Glutamatergic neuron (in vitro differentiated cells): ENCODE measurements around the gene JAG1. TPM values are rescaled to one million over a fixed set of nuclear protein-coding genes. Genes with fewer than 3 reads are reported as not detected.
A peak's percentile ranks its signal among the peaks of the same experiment; 100 is the strongest.

ENCODE experiments used
- DNase-seq: peaks from one replicate; pipeline ENCODE4 v3.0.0; 2022
- H3K27ac Mint-ChIP-seq: one replicate; pipeline ENCODE4 v1.8.0; 2020; ENCODE audit warnings: mild to moderate bottlenecking, mixed read lengths, inconsistent platforms; ENCODE audit not compliant: unreplicated experiment
- H3K27me3 Mint-ChIP-seq: one replicate; pipeline ENCODE4 v1.8.0; 2020; ENCODE audit warnings: mild to moderate bottlenecking, moderate library complexity, mixed read lengths, inconsistent platforms; ENCODE audit not compliant: unreplicated experiment
- H3K36me3 Mint-ChIP-seq: one replicate; pipeline ENCODE4 v1.8.0; 2020; ENCODE audit warnings: mild to moderate bottlenecking, mixed read lengths, inconsistent platforms; ENCODE audit not compliant: unreplicated experiment
- H3K4me1 Mint-ChIP-seq: one replicate; pipeline ENCODE4 v1.8.0; 2020; ENCODE audit warnings: mild to moderate bottlenecking, low read depth, mixed read lengths, inconsistent platforms; ENCODE audit not compliant: unreplicated experiment
- H3K4me3 Mint-ChIP-seq: one replicate; pipeline ENCODE4 v1.8.0; 2020; ENCODE audit warnings: mild to moderate bottlenecking, mixed read lengths, inconsistent platforms; ENCODE audit not compliant: unreplicated experiment
- H3K9me3 Mint-ChIP-seq: one replicate; pipeline ENCODE4 v1.8.0; 2020; ENCODE audit warnings: mild to moderate bottlenecking, moderate library complexity, mixed read lengths, inconsistent platforms; ENCODE audit not compliant: unreplicated experiment
- total RNA-seq: library from RNA; stranded (reverse); fragmentation: NEBNext Ultra II Directional; extraction: Animal tissue kit (Norgen Biotek cat#: 25700); gene quantifications from one replicate; pipeline ENCODE4 v1.2.1, GENCODE V29; 2021; ENCODE audit not compliant: unreplicated experiment
- TF ChIP-seq, protein P1 (sequence below): fragments of 200-600 bp; sonication (generic); IDR thresholded peaks from one replicate; pipeline ENCODE4 v1.5.0; 2021; ENCODE audit not compliant: partially characterized antibody, unreplicated experiment

The JAG1 gene
- total RNA-seq, 1 donor from 2014 or later, result 11.4 TPM

DNA sequence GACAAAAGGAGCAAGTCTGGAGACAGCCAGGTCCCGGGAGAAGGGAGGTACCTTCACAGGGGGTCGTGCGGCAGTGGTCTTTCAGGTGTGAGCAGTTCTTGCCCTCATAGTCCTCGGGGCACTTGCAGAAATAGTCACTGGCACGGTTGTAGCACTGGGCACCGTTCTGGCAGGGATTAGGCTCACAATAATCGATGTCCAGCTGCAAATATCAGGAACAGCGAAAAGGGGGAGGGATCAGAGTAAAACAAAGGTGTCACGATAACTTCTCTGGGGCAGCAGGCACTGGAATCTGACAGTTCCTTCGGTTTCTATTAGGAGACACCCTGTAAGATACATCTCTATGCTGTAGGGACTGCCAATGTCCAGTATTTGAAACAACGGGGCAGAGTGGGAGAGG is 25.9 kb downstream of the JAG1 start:
- no peaks in the 10 kb centered on the region for H3K36me3 Mint-ChIP-seq
- no peaks in the 10 kb centered on the region for H3K9me3 Mint-ChIP-seq
- H3K4me3 Mint-ChIP-seq, result no peak overlapping the region
- no peak for DNase-seq
- H3K27ac Mint-ChIP-seq, result no peak overlapping the region
- TF ChIP-seq, protein P1, sequence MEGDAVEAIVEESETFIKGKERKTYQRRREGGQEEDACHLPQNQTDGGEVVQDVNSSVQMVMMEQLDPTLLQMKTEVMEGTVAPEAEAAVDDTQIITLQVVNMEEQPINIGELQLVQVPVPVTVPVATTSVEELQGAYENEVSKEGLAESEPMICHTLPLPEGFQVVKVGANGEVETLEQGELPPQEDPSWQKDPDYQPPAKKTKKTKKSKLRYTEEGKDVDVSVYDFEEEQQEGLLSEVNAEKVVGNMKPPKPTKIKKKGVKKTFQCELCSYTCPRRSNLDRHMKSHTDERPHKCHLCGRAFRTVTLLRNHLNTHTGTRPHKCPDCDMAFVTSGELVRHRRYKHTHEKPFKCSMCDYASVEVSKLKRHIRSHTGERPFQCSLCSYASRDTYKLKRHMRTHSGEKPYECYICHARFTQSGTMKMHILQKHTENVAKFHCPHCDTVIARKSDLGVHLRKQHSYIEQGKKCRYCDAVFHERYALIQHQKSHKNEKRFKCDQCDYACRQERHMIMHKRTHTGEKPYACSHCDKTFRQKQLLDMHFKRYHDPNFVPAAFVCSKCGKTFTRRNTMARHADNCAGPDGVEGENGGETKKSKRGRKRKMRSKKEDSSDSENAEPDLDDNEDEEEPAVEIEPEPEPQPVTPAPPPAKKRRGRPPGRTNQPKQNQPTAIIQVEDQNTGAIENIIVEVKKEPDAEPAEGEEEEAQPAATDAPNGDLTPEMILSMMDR, result peak; percentile 0
- H3K4me1 Mint-ChIP-seq, result peaks cover 35% of the 10 kb centered on the region
- H3K27me3 Mint-ChIP-seq, result no peaks in the 10 kb centered on the region

DNA sequence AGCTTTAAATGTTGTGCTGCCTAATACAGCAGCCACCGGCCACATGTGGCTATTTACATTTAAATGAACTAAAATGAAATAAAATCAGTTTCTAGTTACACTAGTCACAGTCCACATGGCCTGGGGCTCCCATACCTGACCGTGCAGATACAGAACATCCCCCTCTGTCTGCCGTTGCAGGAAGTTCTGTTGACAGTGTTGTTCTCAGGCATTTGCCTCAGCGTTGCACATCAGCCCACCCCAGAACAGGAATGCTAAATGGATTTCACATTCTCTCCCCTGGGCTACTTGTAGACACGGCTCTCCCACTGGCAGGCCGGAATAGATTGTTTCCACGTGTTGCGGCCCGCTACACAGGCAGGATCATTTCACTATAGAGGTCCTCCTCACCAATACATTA is 26.3 kb downstream of the JAG1 start:
- Mint-ChIP-seq H3K27ac (no peak overlapping the region), H3K4me3 (no peak overlapping the region), H3K9me3 (peaks cover under 1% of the 10 kb centered on the region), H3K36me3 (no peaks in the 10 kb centered on the region), H3K27me3 (no peaks in the 10 kb centered on the region), H3K4me1 (peaks cover 35% of the 10 kb centered on the region)
- TF ChIP-seq, protein P1, result peak; percentile 35
- peak; percentile 34 for DNase-seq

DNA sequence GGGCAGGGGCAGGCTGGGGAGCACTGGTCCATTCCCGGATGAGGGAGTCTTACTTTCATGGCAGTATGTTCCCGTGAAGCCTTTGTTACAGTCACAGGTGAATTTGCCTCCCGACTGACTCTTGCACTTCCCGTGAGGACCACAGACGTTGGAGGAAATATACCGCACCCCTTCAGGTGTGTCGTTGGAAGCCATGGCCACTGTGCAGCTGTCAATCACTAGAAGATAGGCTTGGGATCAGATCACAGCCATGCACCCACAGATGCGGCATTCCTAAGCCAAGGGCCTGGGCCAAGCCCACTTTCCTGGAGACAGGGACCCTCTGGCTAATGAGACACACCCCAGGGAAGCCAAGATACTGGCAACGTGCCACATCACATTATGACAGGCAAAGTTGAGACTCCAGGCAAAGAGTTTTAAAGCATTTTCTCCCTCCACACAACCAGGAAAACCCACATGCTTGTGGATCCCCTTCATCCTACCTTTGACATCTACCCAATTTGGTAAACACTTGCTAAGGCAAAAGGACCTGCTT is 26.8 kb downstream of the JAG1 start:
- H3K27me3 Mint-ChIP-seq, result no peaks in the 10 kb centered on the region
- peaks cover 3% of the 10 kb centered on the region for H3K9me3 Mint-ChIP-seq
- no peak for DNase-seq
- no peaks in the 10 kb centered on the region for H3K36me3 Mint-ChIP-seq
- TF ChIP-seq, protein P1, result no peak
- H3K27ac Mint-ChIP-seq, result no peak overlapping the region
- no peak overlapping the region for H3K4me3 Mint-ChIP-seq
- H3K4me1 Mint-ChIP-seq, result peaks cover 35% of the 10 kb centered on the region

DNA sequence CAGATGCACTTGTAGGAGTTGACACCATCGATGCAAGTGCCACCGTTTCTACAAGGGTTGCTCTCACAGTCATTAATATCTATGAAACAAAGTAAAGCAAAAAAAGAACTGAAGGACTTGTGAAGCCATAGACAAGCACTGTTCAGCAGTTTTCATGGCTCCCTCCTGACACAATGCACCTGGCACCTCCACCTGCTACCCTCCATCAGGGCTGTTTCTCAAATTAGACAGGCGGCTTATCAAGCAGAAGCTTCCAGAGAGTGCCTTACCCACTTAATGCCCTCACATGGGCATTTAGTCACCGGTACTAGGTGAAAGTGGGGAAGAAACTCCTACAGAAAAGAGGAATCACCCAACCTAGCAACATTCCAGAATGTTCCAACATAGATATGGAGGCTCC is 27.8 kb downstream of the JAG1 start:
- Mint-ChIP-seq H3K9me3 (peaks cover 3% of the 10 kb centered on the region), H3K36me3 (no peaks in the 10 kb centered on the region), H3K4me3 (no peak overlapping the region), H3K4me1 (peaks cover 35% of the 10 kb centered on the region), H3K27me3 (no peaks in the 10 kb centered on the region), H3K27ac (no peak overlapping the region)
- TF ChIP-seq, protein P1, result no peak
- DNase-seq, result no peak

DNA sequence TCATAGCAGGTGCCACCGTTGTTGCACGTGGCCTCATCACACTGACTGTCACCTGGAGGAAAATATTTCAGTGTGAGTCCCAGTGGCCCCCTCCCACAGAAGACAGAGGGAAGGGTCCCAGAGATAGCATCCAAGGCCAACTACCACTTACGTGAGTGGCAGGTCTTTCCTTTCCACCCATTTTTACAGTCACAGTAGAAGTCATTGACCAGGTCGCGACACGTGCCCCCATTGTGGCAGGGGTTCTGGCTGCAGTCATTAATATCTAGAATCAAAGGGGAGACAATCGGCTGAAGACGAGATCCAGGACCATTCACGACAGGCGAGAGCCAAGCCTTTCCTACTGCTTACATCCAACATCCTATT is 28.6 kb downstream of the JAG1 start:
- Mint-ChIP-seq H3K4me3 (no peak overlapping the region), H3K9me3 (peaks cover 3% of the 10 kb centered on the region), H3K27ac (no peak overlapping the region), H3K27me3 (no peaks in the 10 kb centered on the region), H3K36me3 (no peaks in the 10 kb centered on the region), H3K4me1 (peaks cover 32% of the 10 kb centered on the region)
- DNase-seq, result no peak
- TF ChIP-seq, protein P1, result no peak
